ENCODE data around the gene XAGE1A.
"Not testable (repeated sequence)": the region's sequence is repeated elsewhere in the genome, so short reads cannot be mapped to it uniquely, and the experiment has no call there.

XAGE1A gene

GRCh38 chrX:52495545-52496418 is at the start of gene XAGE1A:
Gene XAGE1A, plus strand, starts transcription at chrX:52495808. Its CDS starts 1,554 bp downstream, at chrX:52497362.
- in situ Hi-C loops (cut with MboI; ENCODE audit: low sequenced_read_pairs), result not testable (repeated sequence)

- in situ Hi-C loops (cut with MboI; ENCODE audit: low sequenced_read_pairs), result not testable (repeated sequence)
These were observed 43.6 kb upstream of the XAGE1A start for GRCh38 chrX:52452031-52452430.

- in situ Hi-C loops (cut with MboI; ENCODE audit: low sequenced_read_pairs), result not testable (repeated sequence)
These were observed 24.3 kb upstream of the XAGE1A start for GRCh38 chrX:52471301-52471700.

- in situ Hi-C loops (cut with MboI; ENCODE audit: low sequenced_read_pairs), result not testable (repeated sequence)
These were observed 788 bp downstream of the XAGE1A start for GRCh38 chrX:52496419-52496772.

GRCh38 chrX:52501362-52501761 is 5.8 kb downstream of the XAGE1A start:
- in situ Hi-C loops (cut with MboI; ENCODE audit: low sequenced_read_pairs), result not testable (repeated sequence)

- in situ Hi-C loops (cut with MboI; ENCODE audit: low sequenced_read_pairs), result no loop called here
These were observed 8.9 kb downstream of the XAGE1A start for GRCh38 chrX:52504551-52504950.

GRCh38 chrX:52507331-52507730 is 11.7 kb downstream of the XAGE1A start:
- in situ Hi-C loops (cut with MboI; ENCODE audit: low sequenced_read_pairs), result no loop called here

GRCh38 chrX:52509916-52510315 is 14.3 kb downstream of the XAGE1A start:
- in situ Hi-C loops (cut with MboI; ENCODE audit: low sequenced_read_pairs), result no loop called here

GRCh38 chrX:52511126-52511525 is 15.5 kb downstream of the XAGE1A start:
- in situ Hi-C loops (cut with MboI; ENCODE audit: low sequenced_read_pairs), result not testable (repeated sequence)

GRCh38 chrX:52516110-52516986 is 20.7 kb downstream of the XAGE1A start:
- in situ Hi-C loops (cut with MboI; ENCODE audit: low sequenced_read_pairs), result not testable (repeated sequence)

GRCh38 chrX:52516987-52517325 is 21.3 kb downstream of the XAGE1A start, which contains the start of gene XAGE1B:
Gene XAGE1B, minus strand, starts transcription at chrX:52517063. Its CDS starts 1,536 bp downstream, at chrX:52515527.
- in situ Hi-C loops (cut with MboI; ENCODE audit: low sequenced_read_pairs), result not testable (repeated sequence)

GRCh38 chrX:52541051-52541450 is 45.4 kb downstream of the XAGE1A start:
- in situ Hi-C loops (cut with MboI; ENCODE audit: low sequenced_read_pairs), result not testable (repeated sequence)

GRCh38 chrX:52542311-52542710 is 46.7 kb downstream of the XAGE1A start:
- in situ Hi-C loops (cut with MboI; ENCODE audit: low sequenced_read_pairs), result no loop called here

- in situ Hi-C loops (cut with MboI; ENCODE audit: low sequenced_read_pairs), result no loop called here
These were observed 48.7 kb downstream of the XAGE1A start for GRCh38 chrX:52544147-52544840.

- in situ Hi-C loops (cut with MboI; ENCODE audit: low sequenced_read_pairs), result not testable (repeated sequence)
These were observed 53.2 kb downstream of the XAGE1A start for GRCh38 chrX:52548769-52549168.
